IMR-90 (cell line): ENCODE data around the gene MAGED1. TPM values are rescaled to one million over a fixed set of nuclear protein-coding genes. Genes with fewer than 3 reads are reported as not detected.

Experiments used
- ATAC-seq: fragments of 200-7000 bp; cut with Tn5 transposase; 2 replicates; pipeline ENCODE4 v1.9.1; 2020; ENCODE audit warnings: low read depth, mild to moderate bottlenecking, moderate library complexity
- BruUV-seq: library from RNA; stranded (reverse); fragments of 400-500 nt; replicated peaks from 2 replicates; lab custom pipeline; 2021; lab: Mats Ljungman, UMichigan
- CTCF ChIA-PET: fragments of 300-600 bp; formaldehyde crosslinking; extraction: SDS; loops from one replicate; lab custom pipeline; 2021; ENCODE audit warnings: antibody characterized with exemption; lab: Yijun Ruan, JAX
- POLR2A ChIA-PET: fragments of 300-600 bp; sonication (Branson Sonifier 250); formaldehyde crosslinking; loops from one replicate; lab custom pipeline; 2022; ENCODE audit warnings: antibody characterized with exemption; ENCODE audit not compliant: unreplicated experiment; lab: Charles Lee
- DNase-seq: peaks from one replicate; pipeline ENCODE4 v3.0.0; 2013
- H2AFZ ChIP-seq: replicated peaks from 2 replicates; pipeline ENCODE3; 2013; ENCODE audit warnings: low read length, mild to moderate bottlenecking; ENCODE audit not compliant: poor library complexity
- H2AK5ac ChIP-seq: 2 replicates; pipeline ENCODE4 v1.6.1; 2013; ENCODE audit warnings: low read depth, low read length, inconsistent platforms
- H2AK9ac ChIP-seq: replicated peaks from 2 replicates; pipeline ENCODE3; 2013; ENCODE audit warnings: mild to moderate bottlenecking, low read depth, low read length, moderate library complexity; ENCODE audit not compliant: poor library complexity
- H2BK120ac ChIP-seq: 2 replicates; pipeline ENCODE4 v1.6.1; 2013; ENCODE audit warnings: low read depth, low read length, inconsistent platforms
- H2BK15ac ChIP-seq: 3 replicates; pipeline ENCODE4 v1.6.1; 2013; ENCODE audit warnings: low read depth, low read length, inconsistent platforms
- H2BK20ac ChIP-seq: 2 replicates; pipeline ENCODE4 v1.6.1; 2013; ENCODE audit warnings: low read depth, mild to moderate bottlenecking, inconsistent platforms, low read length, moderate library complexity
- H2BK5ac ChIP-seq: 2 replicates; pipeline ENCODE4 v1.6.1; 2013; ENCODE audit warnings: mild to moderate bottlenecking, low read depth, low read length, inconsistent platforms; ENCODE audit not compliant: poor library complexity, severe bottlenecking
- H3K14ac ChIP-seq: replicated peaks from 2 replicates; pipeline ENCODE4 v1.6.1; 2013; ENCODE audit warnings: low read depth, low read length, inconsistent platforms
- H3K18ac ChIP-seq: 2 replicates; pipeline ENCODE4 v1.6.1; 2013; ENCODE audit warnings: low read depth, low read length, control low read depth
- H3K23ac ChIP-seq: 2 replicates; pipeline ENCODE4 v1.6.1; 2013; ENCODE audit warnings: low read depth, low read length, inconsistent platforms
- H3K27ac ChIP-seq: 2 replicates; pipeline ENCODE4 v1.5.1; 2013; ENCODE audit warnings: mild to moderate bottlenecking, control low read depth, low read length; ENCODE audit not compliant: insufficient read depth
- H3K27me3 ChIP-seq: 2 replicates; pipeline ENCODE4 v1.6.1; 2013; ENCODE audit warnings: low read length; ENCODE audit not compliant: control insufficient read depth, insufficient read depth
- H3K36me3 ChIP-seq: 2 replicates; pipeline ENCODE4 v1.6.1; 2013; ENCODE audit warnings: low read length, mixed read lengths; ENCODE audit not compliant: control insufficient read depth, insufficient read depth
- H3K4ac ChIP-seq: 2 replicates; pipeline ENCODE4 v1.6.1; 2013; ENCODE audit warnings: low read depth, low read length, inconsistent platforms
- H3K4me1 ChIP-seq: 2 replicates; pipeline ENCODE4 v1.6.1; 2013; ENCODE audit warnings: low read length, mixed read lengths; ENCODE audit not compliant: control insufficient read depth, insufficient read depth
- H3K4me2 ChIP-seq: 2 replicates; pipeline ENCODE4 v1.6.1; 2013; ENCODE audit warnings: low read depth, mild to moderate bottlenecking, control low read depth, low read length, moderate library complexity
- H3K4me3 ChIP-seq: 2 replicates; pipeline ENCODE4 v1.5.1; 2013; ENCODE audit warnings: low read depth, mild to moderate bottlenecking, control low read depth, low read length, moderate library complexity; ENCODE audit not compliant: insufficient read depth
- H3K56ac ChIP-seq: 2 replicates; pipeline ENCODE4 v1.6.1; 2013; ENCODE audit warnings: low read length, inconsistent platforms; ENCODE audit not compliant: insufficient read depth; ENCODE audit errors: extremely low read depth
- H3K79me1 ChIP-seq, 2 experiments: 2 replicates each; pipeline ENCODE4 v1.6.1; 2013; ENCODE audit warnings: low read length in 2 of 2, inconsistent platforms in 1 of 2, low read depth in 1 of 2
- H3K9ac ChIP-seq: 2 replicates; pipeline ENCODE4 v1.6.1; 2013; ENCODE audit warnings: low read depth, low read length, control low read depth
- H3K9me1 ChIP-seq: 2 replicates; pipeline ENCODE4 v1.6.1; 2013; ENCODE audit warnings: low read length, inconsistent platforms; ENCODE audit not compliant: insufficient read depth
- H3K9me3 ChIP-seq: 2 replicates; pipeline ENCODE4 v1.6.1; 2013; ENCODE audit warnings: low read length; ENCODE audit not compliant: control insufficient read depth, insufficient read depth
- H4K20me1 ChIP-seq: 2 replicates; pipeline ENCODE4 v1.6.1; 2013; ENCODE audit warnings: low read length, inconsistent platforms; ENCODE audit not compliant: insufficient read depth
- H4K5ac ChIP-seq: 2 replicates; pipeline ENCODE4 v1.6.1; 2013; ENCODE audit warnings: mild to moderate bottlenecking, low read depth, low read length, control low read depth
- H4K8ac ChIP-seq, 2 experiments: 2 replicates each; pipeline ENCODE4 v1.6.1; 2013; ENCODE audit warnings: low read depth in 2 of 2, low read length in 2 of 2, control low read depth in 1 of 2, inconsistent platforms in 1 of 2
- H4K91ac ChIP-seq: 2 replicates; pipeline ENCODE4 v1.6.1; 2013; ENCODE audit warnings: low read depth, low read length, inconsistent platforms; ENCODE audit not compliant: insufficient read depth
- BHLHE40 ChIP-seq: fragments of 150-350 bp; IDR thresholded peaks from 2 replicates; pipeline ENCODE4 v1.6.1; 2016; ENCODE audit warnings: mild to moderate bottlenecking, low read depth, low read length
- USF2 ChIP-seq: fragments of 150-350 bp; IDR thresholded peaks from 2 replicates; pipeline ENCODE4 v1.6.1; 2017; ENCODE audit warnings: mild to moderate bottlenecking, antibody characterized with exemption, low read length, low read depth
- WGBS, 2 experiments: methylation state at CpG; one replicate each; pipeline versions ENCODE4 v1.1.5 to v1.1.7; 2013; ENCODE audit warnings: missing lambda C conversion rate in 2 of 2; ENCODE audit not compliant: insufficient read length in 1 of 2; ENCODE audit errors: extremely low coverage in 2 of 2; 5-methylcytosine and 5-hydroxymethylcytosine counted together
- dilution Hi-C: fragments of 300-500 bp; cut with HindIII; formaldehyde crosslinking; loops from one replicate; pipeline ENCODE4 v1.14.3; 2018; ENCODE audit warnings: low sequenced_read_pairs; ENCODE audit not compliant: unreplicated experiment
- in situ Hi-C: fragments of 300-500 bp; cut with MboI; formaldehyde crosslinking; loops from 3 replicates; pipeline ENCODE4 v1.14.3; 2019; ENCODE audit warnings: low sequenced_read_pairs, inconsistent platforms, mixed read lengths
- intact Hi-C: fragments of 100-400 bp; cut with micrococcal nuclease; formaldehyde crosslinking; loops from 2 replicates; pipeline ENCODE4 v1.10.0; 2022
- polyA plus RNA-seq, 3 experiments: library from polyadenylated mRNA; depleted of rRNA; stranded (reverse); fragments of >200 nt; gene quantifications; 2 replicates each; pipeline ENCODE4 v1.2.3, GENCODE V29; 2012; ENCODE audit warnings: low replicate concordance in 1 of 3
- total RNA-seq: library from RNA; depleted of rRNA; stranded (reverse); fragments of >200 nt; gene quantifications from 2 replicates; pipeline ENCODE4 v1.2.3, GENCODE V29; 2012

The MAGED1 gene
- total and polyA plus RNA-seq, 2 of the 4 experiments (the other 2 are of a cell fraction): 484 to 552 TPM

- intact Hi-C loops: loop anchor here (10.0 kb wide), 1 partner anchor 251 kb away; the partner anchor contains the start of gene CENPVL3
- BruUV-seq: no TSS peak
- no peak overlapping the region for H3K56ac ChIP-seq
Observed at GRCh38 chrX:51866210-51866609, 27.2 kb upstream of the MAGED1 start.

More at GRCh38 chrX:51866210-51866609, 27.2 kb upstream of the MAGED1 start:
- Histone ChIP-seq H3K4me2 (no peak overlapping the region), H3K27me3 (no peaks in the 10 kb centered on the region), H4K5ac (no peak overlapping the region), H3K4me1 (peaks cover 2% of the 10 kb centered on the region; the same call in 1 of the 2 replicates), H2AK5ac (no peak overlapping the region), H2AK9ac (no peak overlapping the region), H3K27ac (no peak overlapping the region), H3K79me1 (peaks cover 0 to 6% of the 10 kb centered on the region in 2 experiments; a peak in 1 of 4 replicates), H4K91ac (no peak overlapping the region), H3K9me3 (no peaks in the 10 kb centered on the region), H4K8ac (no peak overlapping the region), H2AFZ (no peak overlapping the region), H3K9ac (no peak overlapping the region), H2BK5ac (no peak overlapping the region), H2BK20ac (no peak overlapping the region), H3K23ac (no peak overlapping the region), H3K18ac (no peak overlapping the region), H3K4me3 (no peak overlapping the region), H2BK15ac (no peak overlapping the region), H4K20me1 (no peaks in the 10 kb centered on the region; the same call in 1 of the 2 replicates), H3K36me3 (no peaks in the 10 kb centered on the region), H2BK120ac (no peak overlapping the region), H3K4ac (no peak overlapping the region), H3K14ac (no peak overlapping the region), H3K9me1 (peaks cover 5% of the 10 kb centered on the region; the same call in 1 of the 2 replicates)
- ChIA-PET POLR2A (no interaction called here), CTCF (no interaction called here)
- peak; percentile 65 for DNase-seq
- no CpG with 5 or more reads among the region's 3 CpGs for WGBS, 2 experiments
- ATAC-seq: peak; percentile 48
- dilution Hi-C loops (no loop called here), in situ Hi-C loops (no loop called here)
- peak; percentile 38; the same call in 1 of the 2 replicates for TF ChIP-seq USF2
- TF ChIP-seq BHLHE40: no peak
